Activated CD4-positive, alpha-beta T cell treated with anti-CD3 and anti-CD28 coated beads, Interleukin-2, amount 10 ng/mL, durations not matched to agents 24 days and 14 days (primary cell): Measurements from ENCODE around the gene NIPAL3. TPM values are rescaled to one million over a fixed set of nuclear protein-coding genes. Genes with fewer than 3 reads are reported as not detected.

ENCODE experiments used
- total RNA-seq: library from RNA; stranded (reverse); gene quantifications from 2 replicates; pipeline ENCODE4 v1.2.3, GENCODE V29; 2022

The NIPAL3 gene
- total RNA-seq, 1 donor from 2014 or later: 26.3 TPM

Other genes starting within 250 kb of the NIPAL3 start
- gene IFNLR1, start 228.5 kb upstream of the NIPAL3 start, total RNA-seq: 5.3 and 5.6 TPM in 2 replicates
- gene GRHL3, start 96.4 kb upstream of the NIPAL3 start, total RNA-seq: not detected in 2 replicates
- 3.8 and 5.0 TPM in 2 replicates for gene STPG1, start 2.0 kb upstream of the NIPAL3 start, total RNA-seq
- 31.2 and 31.6 TPM in 2 replicates for gene RCAN3, start 87.0 kb downstream of the NIPAL3 start, total RNA-seq
- not detected in 2 replicates for gene NCMAP, start 140.3 kb downstream of the NIPAL3 start, total RNA-seq
- 258 and 261 TPM in 2 replicates for gene SRRM1, start 227.5 kb downstream of the NIPAL3 start, total RNA-seq